ENCODE results near the gene ABR. TPM values are rescaled to one million over a fixed set of nuclear protein-coding genes. Genes with fewer than 3 reads are reported as not detected.

The ABR gene
- total and polyA plus RNA-seq, 9 donors: 25.0 to 94.6 (median 60.2) TPM

DNA sequence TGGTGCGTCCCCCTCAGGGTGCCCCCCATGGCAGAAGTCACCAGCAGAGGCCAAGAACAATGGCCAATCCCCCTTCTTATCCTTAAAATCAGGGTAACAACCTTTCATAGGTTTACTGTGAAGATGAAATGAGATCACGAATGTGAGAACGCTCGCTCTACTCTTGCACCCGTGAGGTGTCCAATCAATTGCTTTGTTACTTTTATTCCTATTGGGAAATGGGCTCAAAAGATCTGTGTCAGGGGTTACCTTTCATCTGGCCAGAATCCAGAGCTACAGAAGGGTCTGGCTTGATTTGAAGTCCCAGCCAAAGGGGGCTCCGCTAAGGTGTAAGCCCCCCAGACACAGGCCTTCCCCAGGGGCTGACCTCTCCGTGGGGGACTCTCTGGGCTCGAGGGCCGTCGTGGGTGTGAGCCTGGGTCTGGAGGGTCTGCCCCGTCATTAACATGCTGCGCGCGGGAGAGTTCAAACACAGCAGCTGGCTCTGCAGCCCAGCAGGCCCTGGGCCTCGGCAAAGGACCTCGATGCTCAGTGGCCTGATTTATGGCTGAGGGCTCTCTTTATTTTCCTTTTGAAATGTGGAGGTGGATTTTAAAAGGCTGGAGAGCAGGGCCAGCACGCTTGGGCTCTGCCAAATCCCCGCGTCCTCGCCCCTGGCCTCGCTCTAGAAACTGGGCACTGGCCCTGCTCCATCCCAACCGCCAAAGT, 10.4 kb downstream of the ABR start:
- 47 to 55% (median 53%) methylated on average over 22 of the region's 22 CpGs for WGBS, 3 donors
- Histone ChIP-seq H3K27me3 (no peaks in the 10 kb centered on the region), H3K27ac (no peak overlapping the region), H3K4me3 (no peak overlapping the region), H3K36me3 (no peaks in the 10 kb centered on the region), H3K9me3 (no peaks in the 10 kb centered on the region), H3K4me1 (ENCODE audit: insufficient read depth) (peaks cover 2% of the 10 kb centered on the region)
- TF ChIP-seq POLR2A (IDR thresholded peaks at IDR 0.05) (no peak), EP300 (IDR thresholded peaks at IDR 0.05) (no peak)
- TF ChIP-seq, protein P1, sequence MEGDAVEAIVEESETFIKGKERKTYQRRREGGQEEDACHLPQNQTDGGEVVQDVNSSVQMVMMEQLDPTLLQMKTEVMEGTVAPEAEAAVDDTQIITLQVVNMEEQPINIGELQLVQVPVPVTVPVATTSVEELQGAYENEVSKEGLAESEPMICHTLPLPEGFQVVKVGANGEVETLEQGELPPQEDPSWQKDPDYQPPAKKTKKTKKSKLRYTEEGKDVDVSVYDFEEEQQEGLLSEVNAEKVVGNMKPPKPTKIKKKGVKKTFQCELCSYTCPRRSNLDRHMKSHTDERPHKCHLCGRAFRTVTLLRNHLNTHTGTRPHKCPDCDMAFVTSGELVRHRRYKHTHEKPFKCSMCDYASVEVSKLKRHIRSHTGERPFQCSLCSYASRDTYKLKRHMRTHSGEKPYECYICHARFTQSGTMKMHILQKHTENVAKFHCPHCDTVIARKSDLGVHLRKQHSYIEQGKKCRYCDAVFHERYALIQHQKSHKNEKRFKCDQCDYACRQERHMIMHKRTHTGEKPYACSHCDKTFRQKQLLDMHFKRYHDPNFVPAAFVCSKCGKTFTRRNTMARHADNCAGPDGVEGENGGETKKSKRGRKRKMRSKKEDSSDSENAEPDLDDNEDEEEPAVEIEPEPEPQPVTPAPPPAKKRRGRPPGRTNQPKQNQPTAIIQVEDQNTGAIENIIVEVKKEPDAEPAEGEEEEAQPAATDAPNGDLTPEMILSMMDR (IDR thresholded peaks at IDR 0.05): no peak
- intact Hi-C loops (cut with DNase I): no loop called here
- DNase-seq: no peak

DNA sequence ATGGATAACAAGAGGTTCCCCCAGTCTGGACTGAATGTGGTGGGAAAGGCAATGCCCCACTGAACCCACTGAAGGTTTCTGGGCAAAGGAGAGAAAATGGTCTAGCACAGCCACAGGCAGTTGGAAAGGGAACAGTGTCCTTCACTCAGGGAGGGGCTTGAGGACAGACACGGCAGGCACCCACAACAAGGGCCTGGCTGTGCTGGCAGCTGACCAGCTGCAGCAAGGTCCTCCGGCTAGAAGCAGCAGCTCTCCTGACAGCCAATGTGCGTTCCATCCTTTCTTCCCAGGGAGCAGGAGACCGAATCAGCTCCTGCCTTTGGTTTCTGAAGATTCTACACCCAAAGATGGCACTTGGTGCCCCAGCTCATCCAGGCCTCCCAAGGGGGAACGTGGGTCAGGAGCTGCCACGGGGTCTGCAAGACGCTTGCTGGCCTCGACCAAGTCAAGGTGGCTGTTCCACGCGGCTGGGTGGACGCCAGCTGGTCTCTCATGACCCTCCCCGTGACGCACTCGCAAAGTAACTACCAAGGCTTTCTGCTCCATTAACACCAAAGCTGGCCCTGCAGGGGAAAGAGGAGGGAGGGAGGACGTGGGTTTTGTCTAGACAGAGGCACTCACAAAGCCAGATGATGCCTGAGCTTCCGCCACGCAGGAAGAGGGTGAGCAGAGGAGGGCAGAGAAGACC, 11.1 kb downstream of the ABR start:
- H3K4me3 ChIP-seq: no peak overlapping the region
- H3K36me3 ChIP-seq: no peaks in the 10 kb centered on the region
- 83 to 89% (median 87%) methylated on average over 17 of the region's 17 CpGs for WGBS, 3 donors
- TF ChIP-seq POLR2A (IDR thresholded peaks at IDR 0.05): no peak
- TF ChIP-seq, protein P1 (IDR thresholded peaks at IDR 0.05): no peak
- TF ChIP-seq EP300 (IDR thresholded peaks at IDR 0.05): no peak
- H3K27me3 ChIP-seq: no peaks in the 10 kb centered on the region
- H3K9me3 ChIP-seq: no peaks in the 10 kb centered on the region
- H3K27ac ChIP-seq: no peak overlapping the region
- intact Hi-C loops (cut with DNase I): no loop called here
- DNase-seq: no peak
- peaks cover 2% of the 10 kb centered on the region for H3K4me1 ChIP-seq (ENCODE audit: insufficient read depth)

DNA sequence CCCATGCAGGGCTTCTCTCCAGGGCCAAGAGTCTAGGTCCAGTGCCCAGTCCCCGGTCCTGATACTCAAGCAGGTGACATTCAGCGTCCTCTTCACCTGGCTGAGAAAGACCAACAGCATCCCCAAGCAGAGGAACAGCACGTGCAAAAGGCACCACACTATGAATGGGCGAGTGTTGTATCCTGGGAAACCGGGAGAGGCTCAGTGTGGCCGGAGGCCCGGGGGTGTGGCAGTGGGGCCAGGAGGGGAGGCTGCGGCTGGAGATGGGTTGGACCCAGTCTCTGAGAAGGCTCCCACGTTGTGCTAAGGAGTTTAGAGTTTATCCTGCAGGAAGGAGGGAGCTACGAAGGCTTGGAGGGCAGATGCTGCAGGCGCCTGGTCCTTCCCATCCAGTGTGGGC, 13.5 kb downstream of the ABR start:
- TF ChIP-seq EP300 (IDR thresholded peaks at IDR 0.05): no peak
- TF ChIP-seq, protein P1 (IDR thresholded peaks at IDR 0.05): no peak
- TF ChIP-seq POLR2A (IDR thresholded peaks at IDR 0.05): no peak
- no peak for DNase-seq
- Histone ChIP-seq H3K36me3 (no peaks in the 10 kb centered on the region), H3K27ac (no peak overlapping the region), H3K9me3 (no peaks in the 10 kb centered on the region), H3K4me3 (no peak overlapping the region), H3K4me1 (ENCODE audit: insufficient read depth) (peaks cover 2% of the 10 kb centered on the region), H3K27me3 (no peaks in the 10 kb centered on the region)
- WGBS, 3 donors: 74 to 82% (median 75%) methylated on average over 11 of the region's 11 CpGs
- intact Hi-C loops (cut with DNase I): no loop called here

DNA sequence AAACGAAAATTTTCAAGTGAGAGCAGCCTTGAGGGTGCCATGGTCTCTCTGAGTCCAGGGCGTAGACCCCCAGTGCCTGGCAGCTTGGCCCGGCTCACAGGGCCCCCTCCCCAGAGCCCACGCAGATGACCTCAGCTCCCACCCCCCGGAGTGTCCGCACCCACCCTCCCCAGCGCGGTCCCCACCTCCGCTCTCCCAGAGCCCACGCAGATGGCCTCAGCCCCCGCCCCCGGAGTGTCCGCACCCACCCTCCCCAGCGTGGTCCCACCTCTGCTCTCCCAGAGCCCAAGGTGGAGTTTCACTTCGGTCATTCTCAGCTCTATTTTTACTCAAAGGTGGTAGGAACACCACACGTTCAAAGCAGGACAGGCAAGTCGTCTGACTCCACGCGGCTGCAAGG, 13.9 kb downstream of the ABR start:
- 84 to 93% (median 84%) methylated on average over 16 to 19 of the region's 19 CpGs for WGBS, 3 donors
- TF ChIP-seq, protein P1 (IDR thresholded peaks at IDR 0.05): no peak
- TF ChIP-seq EP300 (IDR thresholded peaks at IDR 0.05): no peak
- no peak for TF ChIP-seq POLR2A (IDR thresholded peaks at IDR 0.05)
- Histone ChIP-seq H3K4me1 (ENCODE audit: insufficient read depth) (peaks cover 2% of the 10 kb centered on the region), H3K27me3 (no peaks in the 10 kb centered on the region), H3K9me3 (no peaks in the 10 kb centered on the region), H3K36me3 (no peaks in the 10 kb centered on the region), H3K4me3 (no peak overlapping the region), H3K27ac (no peak overlapping the region)
- intact Hi-C loops (cut with DNase I): no loop called here
- no peak for DNase-seq
